ENCODE data around the gene HLA-F. TPM values are rescaled to one million over a fixed set of nuclear protein-coding genes. Genes with fewer than 3 reads are reported as not detected.
A peak's percentile ranks its signal among the peaks of the same experiment; 100 is the strongest.

HLA-F gene
- total and polyA plus RNA-seq, 2 experiments from 2014 or later: 0.43 to 0.93 TPM

GRCh38 chr6:29751480-29751879 is 28.2 kb downstream of the HLA-F start:
- Histone ChIP-seq H3K9me2 (ENCODE audit: insufficient read depth) (no peaks in the 10 kb centered on the region), H3K27me3 (replicated peaks; ENCODE audit: insufficient read depth) (no peaks in the 10 kb centered on the region), H3K4me1 (ENCODE audit: insufficient read depth) (peaks cover 6% of the 10 kb centered on the region; the same call in 1 of the 2 replicates), H4K20me1 (ENCODE audit: insufficient read depth) (no peaks in the 10 kb centered on the region), H2AFZ (no peak overlapping the region), H3K9ac (no peak overlapping the region), H3K79me2 (ENCODE audit: insufficient read depth) (no peaks in the 10 kb centered on the region; the same call in 1 of the 2 replicates), H3F3A (ENCODE audit: insufficient read depth) (no peaks in the 10 kb centered on the region), H3K27ac (no peak overlapping the region), H3K9me3 (ENCODE audit: low read depth) (no peaks in the 10 kb centered on the region), H3K4me3 (no peak overlapping the region; the same call in 1 of the 2 replicates), H3K36me3 (ENCODE audit: low read depth) (no peaks in the 10 kb centered on the region), H3K4me2 (ENCODE audit: unreplicated experiment) (peak overlapping the region; percentile 78)
- TF ChIP-seq EZH2phosphoT487 (IDR thresholded peaks at IDR 0.05; ENCODE audit: insufficient read depth, low read depth): no peak
- TF ChIP-seq EZH2 (IDR thresholded peaks at IDR 0.05; ENCODE audit: insufficient read depth, poor library complexity, severe bottlenecking): no peak
- 99 to 100% methylated on average over 3 of the region's 3 CpGs for WGBS, 2 experiments (ENCODE audit: low coverage in 1 of 2, low lambda C conversion rate in 2 of 2, missing lambda C conversion rate in 2 of 2)
- no peak for DNase-seq
- in situ Hi-C loops (cut with MboI): no loop called here

- peak; percentile 95 for DNase-seq
- peak overlapping the region; percentile 94 for H2AFZ ChIP-seq
- H3K36me3 ChIP-seq (ENCODE audit: low read depth): no peaks in the 10 kb centered on the region
- H4K20me1 ChIP-seq (ENCODE audit: insufficient read depth): no peaks in the 10 kb centered on the region
- no peaks in the 10 kb centered on the region; the same call in 1 of the 2 replicates for H3K79me2 ChIP-seq (ENCODE audit: insufficient read depth)
- H3K4me3 ChIP-seq: peak overlapping the region; percentile 86
- no peak for TF ChIP-seq EZH2 (IDR thresholded peaks at IDR 0.05; ENCODE audit: insufficient read depth, poor library complexity, severe bottlenecking)
- no peak for TF ChIP-seq EZH2phosphoT487 (IDR thresholded peaks at IDR 0.05; ENCODE audit: insufficient read depth, low read depth)
- H3K9ac ChIP-seq: peak overlapping the region; percentile 87
- H3K27ac ChIP-seq: peak overlapping the region; percentile 85
- H3K9me3 ChIP-seq (ENCODE audit: low read depth): no peaks in the 10 kb centered on the region
- H3K4me1 ChIP-seq (ENCODE audit: insufficient read depth): peaks cover 6% of the 10 kb centered on the region; the same call in 1 of the 2 replicates
- no peaks in the 10 kb centered on the region for H3K9me2 ChIP-seq (ENCODE audit: insufficient read depth)
- H3K27me3 ChIP-seq (replicated peaks; ENCODE audit: insufficient read depth): no peaks in the 10 kb centered on the region
- in situ Hi-C loops (cut with MboI): no loop called here
- H3F3A ChIP-seq (ENCODE audit: insufficient read depth): no peaks in the 10 kb centered on the region
- peak overlapping the region; percentile 78 for H3K4me2 ChIP-seq (ENCODE audit: unreplicated experiment)
- 1% methylated on average over 64 of the region's 64 CpGs for WGBS, 2 experiments (ENCODE audit: low coverage in 1 of 2, low lambda C conversion rate in 2 of 2, missing lambda C conversion rate in 2 of 2)
Measured at GRCh38 chr6:29752451-29753308, 29.4 kb downstream of the HLA-F start.

DNA sequence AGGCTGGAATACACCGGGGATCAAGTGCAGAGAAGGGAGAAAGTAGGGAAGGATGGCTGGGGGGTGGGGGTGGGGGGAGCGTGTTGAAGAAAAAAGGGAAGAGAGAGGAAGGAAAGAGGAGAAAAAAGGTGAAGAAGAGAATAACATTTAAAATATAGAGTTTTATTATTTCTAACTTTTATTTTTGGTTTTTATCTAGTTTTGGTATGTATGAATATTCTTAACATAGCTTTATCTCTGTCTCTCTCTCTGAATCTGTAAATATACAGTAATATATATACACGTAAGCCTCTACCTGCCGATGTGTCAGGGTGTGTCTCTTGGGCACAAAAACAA is 30.0 kb downstream of the HLA-F start:
- no peaks in the 10 kb centered on the region for H4K20me1 ChIP-seq (ENCODE audit: insufficient read depth)
- WGBS, 2 experiments (ENCODE audit: low coverage in 1 of 2, low lambda C conversion rate in 2 of 2, missing lambda C conversion rate in 2 of 2): 0% methylated on average over 3 to 4 of the region's 4 CpGs
- in situ Hi-C loops (cut with MboI): no loop called here
- no peaks in the 10 kb centered on the region for H3K36me3 ChIP-seq (ENCODE audit: low read depth)
- H3K4me3 ChIP-seq: peak overlapping the region; percentile 86
- no peaks in the 10 kb centered on the region for H3F3A ChIP-seq (ENCODE audit: insufficient read depth)
- TF ChIP-seq EZH2phosphoT487 (IDR thresholded peaks at IDR 0.05; ENCODE audit: insufficient read depth, low read depth) (no peak), EZH2 (IDR thresholded peaks at IDR 0.05; ENCODE audit: insufficient read depth, poor library complexity, severe bottlenecking) (no peak)
- H2AFZ ChIP-seq: peak overlapping the region; percentile 94
- no peaks in the 10 kb centered on the region for H3K27me3 ChIP-seq (replicated peaks; ENCODE audit: insufficient read depth)
- DNase-seq: no peak
- H3K27ac ChIP-seq: peak overlapping the region; percentile 85; the same call in 1 of the 2 replicates
- H3K4me2 ChIP-seq (ENCODE audit: unreplicated experiment): peak overlapping the region; percentile 38
- no peaks in the 10 kb centered on the region for H3K9me3 ChIP-seq (ENCODE audit: low read depth)
- H3K4me1 ChIP-seq (ENCODE audit: insufficient read depth): peaks cover 6% of the 10 kb centered on the region; the same call in 1 of the 2 replicates
- H3K79me2 ChIP-seq (ENCODE audit: insufficient read depth): no peaks in the 10 kb centered on the region; the same call in 1 of the 2 replicates
- H3K9ac ChIP-seq: peak overlapping the region; percentile 87
- H3K9me2 ChIP-seq (ENCODE audit: insufficient read depth): no peaks in the 10 kb centered on the region

DNA sequence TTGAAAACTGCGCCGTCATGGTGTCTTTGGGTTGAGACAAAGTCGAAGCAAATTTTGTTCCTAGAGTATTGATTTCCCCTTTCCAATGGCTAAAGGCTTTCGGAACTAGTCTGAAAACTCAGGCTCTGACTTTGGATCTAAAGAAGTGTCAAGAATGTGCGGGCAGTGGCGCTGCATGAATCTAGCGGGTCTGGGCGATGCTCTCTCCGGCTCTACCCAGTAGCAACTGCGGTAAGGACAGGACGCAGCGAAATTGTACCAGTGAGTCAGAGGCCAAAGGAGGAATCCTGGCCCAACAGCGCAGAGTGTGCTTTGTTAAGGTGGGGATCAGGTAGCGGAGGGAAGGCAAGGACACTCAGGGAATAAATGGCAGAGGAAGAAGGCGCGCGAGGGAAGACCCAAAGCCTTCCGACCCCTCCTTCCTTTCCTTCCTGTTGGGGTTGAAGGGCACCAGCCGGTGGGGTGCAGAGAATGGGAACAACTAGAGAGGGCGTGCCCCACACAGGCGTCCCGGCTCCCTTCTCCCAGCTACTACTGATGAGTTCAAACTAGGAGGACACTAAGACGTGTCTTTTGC is 32.1 kb downstream of the HLA-F start:
- H3K4me2 ChIP-seq (ENCODE audit: unreplicated experiment): no peak overlapping the region
- H3K9ac ChIP-seq: no peak overlapping the region
- TF ChIP-seq EZH2 (IDR thresholded peaks at IDR 0.05; ENCODE audit: insufficient read depth, poor library complexity, severe bottlenecking) (no peak), EZH2phosphoT487 (IDR thresholded peaks at IDR 0.05; ENCODE audit: insufficient read depth, low read depth) (no peak)
- H3K9me2 ChIP-seq (ENCODE audit: insufficient read depth): no peaks in the 10 kb centered on the region
- H3K27me3 ChIP-seq (replicated peaks; ENCODE audit: insufficient read depth): no peaks in the 10 kb centered on the region
- no peak overlapping the region for H3K4me3 ChIP-seq
- H4K20me1 ChIP-seq (ENCODE audit: insufficient read depth): no peaks in the 10 kb centered on the region
- 77 to 78% methylated on average over 22 to 23 of the region's 23 CpGs for WGBS, 2 experiments (ENCODE audit: low coverage in 1 of 2, low lambda C conversion rate in 2 of 2, missing lambda C conversion rate in 2 of 2)
- H3F3A ChIP-seq (ENCODE audit: insufficient read depth): no peaks in the 10 kb centered on the region
- H3K79me2 ChIP-seq (ENCODE audit: insufficient read depth): no peaks in the 10 kb centered on the region; the same call in 1 of the 2 replicates
- no peak overlapping the region for H2AFZ ChIP-seq
- H3K36me3 ChIP-seq (ENCODE audit: low read depth): no peaks in the 10 kb centered on the region
- in situ Hi-C loops (cut with MboI): no loop called here
- no peaks in the 10 kb centered on the region for H3K9me3 ChIP-seq (ENCODE audit: low read depth)
- DNase-seq: no peak
- H3K4me1 ChIP-seq (ENCODE audit: insufficient read depth): peaks cover 6% of the 10 kb centered on the region; the same call in 1 of the 2 replicates
- no peak overlapping the region for H3K27ac ChIP-seq

Data from GM23248 (cell line).